GM13976 (cell line): ENCODE data around the gene AMBRA1.

Experiments used
- DNase-seq: peaks from one replicate; pipeline ENCODE4 v3.0.0; 2012; ENCODE audit warnings: low spot score
- in situ Hi-C: fragments of 300-500 bp; cut with MboI; formaldehyde crosslinking; loops from one replicate; pipeline ENCODE4 v1.12.0; 2022; ENCODE audit warnings: low sequenced_read_pairs, mixed read lengths, inconsistent platforms; ENCODE audit not compliant: unreplicated experiment
- TF ChIP-seq, protein P1 (sequence below): IDR thresholded peaks from 2 replicates; pipeline ENCODE4 v1.5.1; 2012; ENCODE audit warnings: borderline replicate concordance, mild to moderate bottlenecking; ENCODE audit not compliant: insufficient read depth; ENCODE audit errors: extremely low read depth, missing control alignments, control extremely low read depth

The AMBRA1 gene

DNA sequence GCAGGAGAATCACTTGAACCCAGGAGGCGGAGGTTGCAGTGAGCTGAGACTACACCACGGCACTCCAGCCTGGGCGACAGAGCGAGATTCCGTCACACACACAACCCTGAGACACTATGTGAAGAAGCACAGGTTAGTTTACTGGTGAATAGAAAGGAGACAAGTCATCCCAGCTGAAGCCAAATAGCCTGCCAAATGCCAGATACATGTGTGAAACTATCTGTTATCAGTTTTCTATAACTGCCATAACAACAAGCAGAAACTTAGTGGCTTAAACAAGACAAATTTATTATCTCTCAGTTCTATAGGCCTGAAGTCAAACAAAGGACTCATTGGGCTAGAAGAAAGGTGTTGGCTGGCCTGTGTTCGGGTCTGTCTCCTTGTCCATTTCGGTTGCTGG lies 114.2 kb downstream of the AMBRA1 start:
- in situ Hi-C loops = no loop called here
- DNase-seq = no peak
- TF ChIP-seq, protein P1, sequence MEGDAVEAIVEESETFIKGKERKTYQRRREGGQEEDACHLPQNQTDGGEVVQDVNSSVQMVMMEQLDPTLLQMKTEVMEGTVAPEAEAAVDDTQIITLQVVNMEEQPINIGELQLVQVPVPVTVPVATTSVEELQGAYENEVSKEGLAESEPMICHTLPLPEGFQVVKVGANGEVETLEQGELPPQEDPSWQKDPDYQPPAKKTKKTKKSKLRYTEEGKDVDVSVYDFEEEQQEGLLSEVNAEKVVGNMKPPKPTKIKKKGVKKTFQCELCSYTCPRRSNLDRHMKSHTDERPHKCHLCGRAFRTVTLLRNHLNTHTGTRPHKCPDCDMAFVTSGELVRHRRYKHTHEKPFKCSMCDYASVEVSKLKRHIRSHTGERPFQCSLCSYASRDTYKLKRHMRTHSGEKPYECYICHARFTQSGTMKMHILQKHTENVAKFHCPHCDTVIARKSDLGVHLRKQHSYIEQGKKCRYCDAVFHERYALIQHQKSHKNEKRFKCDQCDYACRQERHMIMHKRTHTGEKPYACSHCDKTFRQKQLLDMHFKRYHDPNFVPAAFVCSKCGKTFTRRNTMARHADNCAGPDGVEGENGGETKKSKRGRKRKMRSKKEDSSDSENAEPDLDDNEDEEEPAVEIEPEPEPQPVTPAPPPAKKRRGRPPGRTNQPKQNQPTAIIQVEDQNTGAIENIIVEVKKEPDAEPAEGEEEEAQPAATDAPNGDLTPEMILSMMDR = no peak

DNA sequence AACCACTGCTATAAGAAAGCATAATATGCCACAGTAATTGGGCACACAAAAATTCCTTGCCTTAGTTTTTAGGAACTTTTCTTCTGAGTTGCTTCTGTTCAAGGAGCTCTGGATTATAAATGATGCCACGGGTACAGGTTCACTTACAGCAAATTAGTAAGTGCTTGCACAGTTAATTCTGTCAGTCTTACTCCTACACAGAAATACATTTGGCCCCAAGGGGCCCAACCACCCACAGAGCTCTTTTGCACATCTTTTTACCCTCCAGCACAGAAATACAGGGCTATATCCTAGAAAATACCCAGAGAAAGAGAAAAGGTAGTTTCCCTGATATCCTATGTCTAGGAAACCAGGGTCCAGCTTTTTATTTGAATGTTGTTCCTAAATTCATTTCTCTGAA lies 115.6 kb downstream of the AMBRA1 start:
- in situ Hi-C loops = no loop called here
- TF ChIP-seq, protein P1 = no peak

DNA sequence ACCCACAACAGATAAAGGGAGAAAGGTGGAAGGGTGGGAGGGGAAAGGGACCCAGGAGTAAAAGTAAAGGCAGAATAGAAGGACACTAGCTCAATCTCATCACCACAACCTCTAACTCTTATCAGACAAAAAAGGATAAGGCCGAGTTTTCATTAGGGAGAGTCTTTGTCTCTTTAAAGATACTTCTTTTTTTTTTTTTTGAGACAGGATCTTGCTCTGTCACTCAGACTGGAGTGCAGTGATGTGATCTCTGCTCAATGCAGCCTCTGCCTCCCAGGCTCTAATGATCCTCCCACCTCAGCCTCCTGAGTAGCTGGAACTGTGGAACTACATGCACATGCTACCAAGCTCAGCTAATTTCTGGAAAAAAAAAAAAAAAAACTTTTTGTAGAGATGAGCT lies 116.7 kb downstream of the AMBRA1 start:
- in situ Hi-C loops = no loop called here
- DNase-seq = no peak
- TF ChIP-seq, protein P1 = no peak

More for the DNA sequence above, 115.6 kb downstream of the AMBRA1 start:
- no peak for DNase-seq

DNA sequence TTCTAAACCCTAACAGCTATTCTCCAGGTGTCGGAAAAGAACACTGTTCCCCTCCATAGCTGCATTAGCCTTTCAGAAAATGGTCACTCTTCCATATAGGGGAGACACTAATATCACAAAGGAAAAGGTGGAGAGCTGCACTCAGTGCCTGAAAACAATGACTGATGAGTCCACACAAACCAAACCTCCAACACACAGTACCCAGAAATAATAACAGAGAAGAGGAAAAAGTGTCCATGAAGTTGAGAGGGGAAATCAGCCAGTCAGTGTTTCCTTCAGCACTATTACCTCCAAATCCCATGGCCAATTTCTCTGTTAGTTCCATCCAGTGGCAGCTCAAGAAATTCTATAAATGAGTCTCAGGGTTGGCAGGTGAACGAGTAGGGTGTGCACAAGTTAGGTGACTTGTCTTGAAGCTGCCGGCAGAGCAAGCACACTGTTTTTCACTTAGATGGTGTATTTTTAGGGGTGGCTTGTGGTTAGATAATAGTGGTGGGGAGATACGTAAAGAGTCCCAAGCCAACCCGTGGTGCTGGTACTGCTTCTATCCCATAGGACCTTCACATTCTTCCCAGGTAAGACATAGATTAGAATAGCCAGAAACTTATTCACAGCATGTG lies 117.8 kb downstream of the AMBRA1 start:
- peak; percentile 40 for DNase-seq
- in situ Hi-C loops = no loop called here
- TF ChIP-seq, protein P1 = no peak

DNA sequence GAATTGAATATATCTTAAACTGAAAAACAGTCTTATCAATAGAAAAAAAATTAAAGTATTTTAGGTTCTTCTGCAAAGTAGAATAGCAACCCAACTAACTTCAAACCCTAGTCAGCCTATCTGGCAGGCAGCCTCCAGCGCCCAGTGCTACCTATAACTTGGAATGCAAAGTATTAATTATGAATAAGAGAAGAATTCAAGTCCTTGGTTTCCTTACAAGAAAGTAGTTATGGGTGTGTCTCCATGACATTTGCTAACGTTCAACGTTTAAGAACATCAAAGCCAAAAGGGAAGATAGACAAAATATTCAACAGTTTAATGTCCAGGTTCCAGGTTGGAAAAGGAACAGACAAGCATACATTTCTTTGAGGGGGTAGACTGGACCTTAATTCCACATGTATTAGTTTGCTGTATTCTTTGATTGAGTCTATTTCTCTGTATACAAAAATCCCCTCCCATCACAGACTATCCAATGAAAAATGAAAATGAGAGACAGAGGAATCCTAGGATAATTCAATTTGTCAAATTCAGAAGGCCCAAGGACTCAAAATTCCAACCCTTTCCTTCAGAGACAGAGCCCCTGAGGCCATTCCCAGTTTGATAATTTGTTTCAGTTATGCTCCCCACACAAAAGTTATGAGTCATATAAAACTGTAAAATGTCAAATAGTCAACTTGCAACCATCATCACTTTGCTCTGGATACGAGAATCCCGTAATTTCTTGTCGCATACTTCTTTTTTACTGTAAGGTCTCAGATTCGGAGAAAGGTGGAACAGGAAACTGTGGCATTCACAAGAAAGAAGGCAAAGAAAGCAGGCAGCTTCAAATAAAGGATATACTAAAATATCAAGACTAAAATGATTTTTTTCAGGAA lies 118.5 kb downstream of the AMBRA1 start:
- in situ Hi-C loops = no loop called here
- TF ChIP-seq, protein P1 = no peak
- no peak for DNase-seq

DNA sequence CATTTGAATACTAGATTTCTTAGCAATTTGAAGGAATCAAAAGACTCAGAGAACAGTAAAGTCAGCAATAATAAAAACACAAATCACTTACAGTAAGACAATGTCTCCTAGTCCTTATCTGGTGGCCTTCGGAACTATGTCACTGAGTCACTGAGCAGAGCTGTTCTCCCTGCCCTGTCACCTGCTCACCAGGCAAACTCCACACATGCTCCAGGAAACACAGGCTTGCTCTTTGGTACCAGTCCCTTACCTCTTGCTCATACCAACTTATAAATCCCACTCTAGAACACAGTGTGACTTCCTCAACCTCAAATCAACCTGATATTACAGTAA lies 121.2 kb downstream of the AMBRA1 start:
- no peak for DNase-seq
- in situ Hi-C loops = no loop called here
- TF ChIP-seq, protein P1 = no peak
